Measurements from ENCODE around the gene ADIPOR2.

The ADIPOR2 gene

GRCh38 chr12:1738446-1738845 lies 47.6 kb downstream of the ADIPOR2 start:
- no peak for DNase-seq

GRCh38 chr12:1739368-1739767 lies 48.5 kb downstream of the ADIPOR2 start:
- DNase-seq, result no peak

- DNase-seq, result no peak
These were observed 49.5 kb downstream of the ADIPOR2 start for GRCh38 chr12:1740161-1740948.

- no peak for DNase-seq
These were observed 50.5 kb downstream of the ADIPOR2 start for GRCh38 chr12:1741154-1741949.

- no peak for DNase-seq
These were observed 54.1 kb downstream of the ADIPOR2 start for GRCh38 chr12:1744932-1745331.

- no peak for DNase-seq
These were observed 56.7 kb downstream of the ADIPOR2 start for GRCh38 chr12:1747609-1748008.

GRCh38 chr12:1749019-1749418 lies 58.1 kb downstream of the ADIPOR2 start:
- DNase-seq, result no peak

GRCh38 chr12:1750300-1750699 lies 59.4 kb downstream of the ADIPOR2 start:
- DNase-seq, result no peak

- DNase-seq, result no peak
These were observed 67.5 kb downstream of the ADIPOR2 start for GRCh38 chr12:1758376-1758775.

- DNase-seq, result no peak
These were observed 68.0 kb downstream of the ADIPOR2 start for GRCh38 chr12:1758887-1759286.

GRCh38 chr12:1760566-1761382 lies 69.9 kb downstream of the ADIPOR2 start:
- no peak for DNase-seq

GRCh38 chr12:1761857-1762256 lies 71.0 kb downstream of the ADIPOR2 start:
- DNase-seq, result no peak

- DNase-seq, result no peak
These were observed 72.3 kb downstream of the ADIPOR2 start for GRCh38 chr12:1763153-1763552.

- DNase-seq, result no peak
These were observed 75.2 kb downstream of the ADIPOR2 start for GRCh38 chr12:1766110-1766509.

GRCh38 chr12:1767407-1768090 lies 76.7 kb downstream of the ADIPOR2 start:
- no peak for DNase-seq

GRCh38 chr12:1768615-1769014 lies 77.7 kb downstream of the ADIPOR2 start:
- no peak for DNase-seq

- no peak for DNase-seq
These were observed 79.1 kb downstream of the ADIPOR2 start for GRCh38 chr12:1769809-1770494.

- DNase-seq, result no peak
These were observed 83.2 kb downstream of the ADIPOR2 start for GRCh38 chr12:1773937-1774655.

GRCh38 chr12:1776170-1776921 lies 85.5 kb downstream of the ADIPOR2 start:
- no peak for DNase-seq

- no peak for DNase-seq
These were observed 86.9 kb downstream of the ADIPOR2 start for GRCh38 chr12:1777798-1778197.

- DNase-seq, result no peak
These were observed 88.0 kb downstream of the ADIPOR2 start for GRCh38 chr12:1778911-1779310.
